Smooth muscle cell (in vitro differentiated cells): ENCODE data around the gene ITPR1. TPM values are rescaled to one million over a fixed set of nuclear protein-coding genes. Genes with fewer than 3 reads are reported as not detected.

Experiments
- DNase-seq: peaks from one replicate; lab custom pipeline; 2025; ENCODE audit not compliant: unreplicated experiment; lab: John Stamatoyannopoulos, UW
- H2AFZ ChIP-seq: fragments of 200-600 bp; sonication (generic); 2 replicates; pipeline ENCODE4 v1.6.0; 2016; ENCODE audit warnings: antibody characterized with exemption, low read depth, mild to moderate bottlenecking
- H3F3A ChIP-seq: fragments of 200-600 bp; sonication (generic); 2 replicates; pipeline ENCODE4 v1.6.0; 2017; ENCODE audit warnings: antibody characterized with exemption, low read depth
- H3K27ac ChIP-seq: fragments of 200-600 bp; sonication (generic); 2 replicates; pipeline ENCODE4 v1.5.1; 2016; ENCODE audit warnings: low read depth, mild to moderate bottlenecking
- H3K27me3 ChIP-seq: fragments of 200-600 bp; sonication (generic); 2 replicates; pipeline ENCODE4 v1.6.1; 2016; ENCODE audit warnings: low read depth, mild to moderate bottlenecking
- H3K36me3 ChIP-seq: fragments of 200-600 bp; sonication (generic); 2 replicates; pipeline ENCODE4 v1.5.1; 2016; ENCODE audit warnings: low read depth
- H3K4me1 ChIP-seq: fragments of 200-600 bp; sonication (generic); 2 replicates; pipeline ENCODE4 v1.5.1; 2016; ENCODE audit warnings: low read depth
- H3K4me2 ChIP-seq: fragments of 200-600 bp; sonication (generic); 2 replicates; pipeline ENCODE4 v1.6.0; 2016; ENCODE audit warnings: mild to moderate bottlenecking
- H3K4me3 ChIP-seq: fragments of 200-600 bp; sonication (generic); 2 replicates; pipeline ENCODE4 v1.5.1; 2016; ENCODE audit warnings: mild to moderate bottlenecking
- H3K79me2 ChIP-seq: fragments of 200-600 bp; sonication (generic); 2 replicates; pipeline ENCODE4 v1.6.0; 2016; ENCODE audit warnings: low read depth, mild to moderate bottlenecking
- H3K9ac ChIP-seq: fragments of 200-600 bp; sonication (generic); 2 replicates; pipeline ENCODE4 v1.6.0; 2016; ENCODE audit warnings: low read depth
- H3K9me3 ChIP-seq: fragments of 200-600 bp; sonication (generic); replicated peaks from 2 replicates; pipeline ENCODE4 v1.5.1; 2016; ENCODE audit warnings: low read depth
- H4K20me1 ChIP-seq: fragments of 200-600 bp; sonication (generic); 2 replicates; pipeline ENCODE4 v1.6.0; 2016; ENCODE audit warnings: low read depth
- CTCF ChIP-seq: fragments of 200-600 bp; sonication (generic); IDR thresholded peaks from 2 replicates; pipeline ENCODE4 v1.5.1; 2017; ENCODE audit warnings: borderline replicate concordance, mild to moderate bottlenecking, antibody characterized with exemption; ENCODE audit not compliant: insufficient read depth, poor library complexity, severe bottlenecking
- WGBS: methylation state at CpG from one replicate; pipeline ENCODE4 v1.1.7; 2016; ENCODE audit warnings: low lambda C conversion rate; 5-methylcytosine and 5-hydroxymethylcytosine counted together
- polyA plus RNA-seq: library from polyadenylated mRNA; unstranded; fragments of >200 nt; fragmentation: Nextera tagmentation; extraction: Ambion mirVana; gene quantifications from 2 replicates; pipeline ENCODE4 v1.2.1, GENCODE V29; 2016
- total RNA-seq: library from RNA; depleted of rRNA; stranded (reverse); fragments of >200 nt; gene quantifications from 2 replicates; pipeline ENCODE4 v1.2.3, GENCODE V29; 2014

The ITPR1 gene
- total and polyA plus RNA-seq, 2 experiments from 2014 or later: 16.4 to 28.6 TPM

GRCh38 chr3:4670352-4670751 lies 177.2 kb downstream of the ITPR1 start:
- no peaks in the 10 kb centered on the region for H3K79me2 ChIP-seq
- peak; percentile 40 for TF ChIP-seq CTCF
- no peak overlapping the region for H3K4me3 ChIP-seq
- WGBS: 60% methylated on average over 5 of the region's 5 CpGs
- no peak for DNase-seq
- no peak overlapping the region for H3K4me2 ChIP-seq
- H3K9me3 ChIP-seq: no peaks in the 10 kb centered on the region
- H3K9ac ChIP-seq: no peak overlapping the region
- no peaks in the 10 kb centered on the region for H3K27me3 ChIP-seq
- H3K36me3 ChIP-seq: no peaks in the 10 kb centered on the region
- no peaks in the 10 kb centered on the region for H3F3A ChIP-seq
- H3K4me1 ChIP-seq: no peaks in the 10 kb centered on the region
- no peak overlapping the region for H3K27ac ChIP-seq
- no peaks in the 10 kb centered on the region for H4K20me1 ChIP-seq
- no peak overlapping the region for H2AFZ ChIP-seq

- H3K4me1 ChIP-seq: no peaks in the 10 kb centered on the region
- no peak for TF ChIP-seq CTCF
Measured at GRCh38 chr3:4672725-4673275, 179.7 kb downstream of the ITPR1 start.

GRCh38 chr3:4674216-4674615 lies 181.1 kb downstream of the ITPR1 start:
- 44% methylated on average over 2 of the region's 2 CpGs for WGBS
- no peaks in the 10 kb centered on the region for H3K79me2 ChIP-seq
- peak overlapping the region; percentile 37 for H2AFZ ChIP-seq
- H3K9ac ChIP-seq: no peak overlapping the region
- H3K27ac ChIP-seq: peak overlapping the region; percentile 9
- H3F3A ChIP-seq: no peaks in the 10 kb centered on the region
- H3K4me2 ChIP-seq: peak overlapping the region; percentile 54
- H3K9me3 ChIP-seq: no peaks in the 10 kb centered on the region
- H3K4me1 ChIP-seq: no peaks in the 10 kb centered on the region
- no peak for TF ChIP-seq CTCF
- no peaks in the 10 kb centered on the region for H3K36me3 ChIP-seq
- H3K27me3 ChIP-seq: no peaks in the 10 kb centered on the region
- no peak overlapping the region for H3K4me3 ChIP-seq
- H4K20me1 ChIP-seq: no peaks in the 10 kb centered on the region
- no peak for DNase-seq

More at GRCh38 chr3:4672725-4673275, 179.7 kb downstream of the ITPR1 start:
- Histone ChIP-seq H3K9ac (no peak overlapping the region), H3K9me3 (no peaks in the 10 kb centered on the region), H4K20me1 (no peaks in the 10 kb centered on the region), H3K4me2 (no peak overlapping the region), H2AFZ (no peak overlapping the region), H3K27me3 (no peaks in the 10 kb centered on the region), H3K36me3 (no peaks in the 10 kb centered on the region), H3K79me2 (no peaks in the 10 kb centered on the region), H3K4me3 (no peak overlapping the region), H3F3A (no peaks in the 10 kb centered on the region), H3K27ac (no peak overlapping the region)
- no peak for DNase-seq
- 89% methylated on average over 11 of the region's 11 CpGs for WGBS

GRCh38 chr3:4675704-4676103 lies 182.6 kb downstream of the ITPR1 start:
- H2AFZ ChIP-seq: no peak overlapping the region
- H3K4me3 ChIP-seq: no peak overlapping the region
- 87% methylated on average over 1 of the region's 1 CpG for WGBS
- no peaks in the 10 kb centered on the region for H3K79me2 ChIP-seq
- no peak overlapping the region for H3K4me2 ChIP-seq
- no peaks in the 10 kb centered on the region for H3F3A ChIP-seq
- no peaks in the 10 kb centered on the region for H3K27me3 ChIP-seq
- no peak overlapping the region for H3K27ac ChIP-seq
- H3K4me1 ChIP-seq: no peaks in the 10 kb centered on the region
- TF ChIP-seq CTCF: no peak
- H3K36me3 ChIP-seq: no peaks in the 10 kb centered on the region
- H3K9me3 ChIP-seq: no peaks in the 10 kb centered on the region
- H3K9ac ChIP-seq: no peak overlapping the region
- DNase-seq: no peak
- no peaks in the 10 kb centered on the region for H4K20me1 ChIP-seq
